HUES6 (cell line): ENCODE data around the gene ANKRD33.
A peak's percentile ranks its signal among the peaks of the same experiment; 100 is the strongest.

Experiments used
- H3K27ac ChIP-seq: 2 replicates; pipeline ENCODE4 v1.7.0; 2013; ENCODE audit warnings: low read depth, mild to moderate bottlenecking, low read length, inconsistent platforms
- H3K27me3 ChIP-seq: 2 replicates; pipeline ENCODE4 v1.6.1; 2013; ENCODE audit warnings: low read length; ENCODE audit not compliant: control insufficient read depth, insufficient read depth
- H3K36me3 ChIP-seq: 2 replicates; pipeline ENCODE4 v1.6.1; 2013; ENCODE audit warnings: low read length; ENCODE audit not compliant: control insufficient read depth, insufficient read depth
- H3K4me1 ChIP-seq: 2 replicates; pipeline ENCODE4 v1.6.1; 2013; ENCODE audit warnings: low read length; ENCODE audit not compliant: control insufficient read depth, insufficient read depth
- H3K4me3 ChIP-seq: 2 replicates; pipeline ENCODE4 v1.5.1; 2013; ENCODE audit warnings: low read depth, low read length
- H3K9ac ChIP-seq: one replicate; pipeline ENCODE4 v1.6.1; 2013; ENCODE audit warnings: mild to moderate bottlenecking, low read length
- H3K9me3 ChIP-seq: 2 replicates; pipeline ENCODE4 v1.6.1; 2013; ENCODE audit warnings: low read depth, low read length; ENCODE audit not compliant: control insufficient read depth, insufficient read depth

Gene ANKRD33

GRCh38 chr12:51914034-51914923 lies 26.4 kb downstream of the ANKRD33 start:
- peaks cover 12% of the 10 kb centered on the region for H3K27me3 ChIP-seq
- H3K4me1 ChIP-seq, result peaks cover 24% of the 10 kb centered on the region
- H3K9ac ChIP-seq, result no peak overlapping the region
- H3K4me3 ChIP-seq, result no peak overlapping the region
- H3K27ac ChIP-seq, result no peak overlapping the region
- no peaks in the 10 kb centered on the region for H3K9me3 ChIP-seq
- no peaks in the 10 kb centered on the region for H3K36me3 ChIP-seq

DNA sequence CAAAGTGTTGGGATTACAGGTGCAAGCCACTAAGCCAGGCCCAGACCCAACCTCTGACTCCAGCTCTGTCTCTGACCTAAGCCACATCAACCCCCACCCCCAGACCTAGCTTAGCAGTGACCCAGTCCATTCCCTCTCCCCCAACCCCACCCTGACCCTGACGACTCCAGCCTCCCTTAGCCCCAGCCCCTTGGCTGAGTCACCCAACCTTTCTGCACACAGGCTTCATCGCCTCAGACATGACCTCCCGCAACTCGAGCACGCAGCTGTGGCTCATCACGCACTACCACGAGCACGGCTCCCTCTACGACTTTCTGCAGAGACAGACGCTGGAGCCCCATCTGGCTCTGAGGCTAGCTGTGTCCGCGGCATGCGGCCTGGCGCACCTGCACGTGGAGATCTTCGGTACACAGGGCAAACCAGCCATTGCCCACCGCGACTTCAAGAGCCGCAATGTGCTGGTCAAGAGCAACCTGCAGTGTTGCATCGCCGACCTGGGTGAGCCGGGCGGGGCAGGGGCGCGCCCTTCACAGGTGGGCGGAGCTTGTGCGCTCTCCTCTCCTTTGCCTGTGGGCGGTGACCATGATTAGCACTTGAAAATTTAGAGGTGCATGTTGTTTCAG lies 27.2 kb downstream of the ANKRD33 start:
- no peaks in the 10 kb centered on the region for H3K9me3 ChIP-seq
- H3K9ac ChIP-seq, result no peak overlapping the region
- H3K27ac ChIP-seq, result no peak overlapping the region
- H3K4me1 ChIP-seq, result peaks cover 24% of the 10 kb centered on the region
- H3K27me3 ChIP-seq, result peaks cover 4% of the 10 kb centered on the region
- no peaks in the 10 kb centered on the region for H3K36me3 ChIP-seq
- no peak overlapping the region for H3K4me3 ChIP-seq

DNA sequence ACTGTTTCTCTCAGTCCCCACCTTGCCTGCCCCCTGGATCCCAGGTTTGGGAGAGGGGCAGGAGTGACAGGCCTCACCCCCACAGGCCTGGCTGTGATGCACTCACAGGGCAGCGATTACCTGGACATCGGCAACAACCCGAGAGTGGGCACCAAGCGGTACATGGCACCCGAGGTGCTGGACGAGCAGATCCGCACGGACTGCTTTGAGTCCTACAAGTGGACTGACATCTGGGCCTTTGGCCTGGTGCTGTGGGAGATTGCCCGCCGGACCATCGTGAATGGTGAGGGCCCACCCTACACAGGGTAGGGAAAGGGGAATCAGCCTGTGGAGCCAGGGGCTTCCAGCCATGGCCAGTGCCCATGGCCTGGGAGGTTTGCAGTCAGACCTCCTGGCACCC lies 28.0 kb downstream of the ANKRD33 start:
- no peak overlapping the region for H3K27ac ChIP-seq
- H3K4me3 ChIP-seq, result no peak overlapping the region
- no peaks in the 10 kb centered on the region; the same call in 1 of the 2 replicates for H3K27me3 ChIP-seq
- no peak overlapping the region for H3K9ac ChIP-seq
- no peaks in the 10 kb centered on the region for H3K36me3 ChIP-seq
- H3K9me3 ChIP-seq, result no peaks in the 10 kb centered on the region
- peaks cover 25% of the 10 kb centered on the region for H3K4me1 ChIP-seq

DNA sequence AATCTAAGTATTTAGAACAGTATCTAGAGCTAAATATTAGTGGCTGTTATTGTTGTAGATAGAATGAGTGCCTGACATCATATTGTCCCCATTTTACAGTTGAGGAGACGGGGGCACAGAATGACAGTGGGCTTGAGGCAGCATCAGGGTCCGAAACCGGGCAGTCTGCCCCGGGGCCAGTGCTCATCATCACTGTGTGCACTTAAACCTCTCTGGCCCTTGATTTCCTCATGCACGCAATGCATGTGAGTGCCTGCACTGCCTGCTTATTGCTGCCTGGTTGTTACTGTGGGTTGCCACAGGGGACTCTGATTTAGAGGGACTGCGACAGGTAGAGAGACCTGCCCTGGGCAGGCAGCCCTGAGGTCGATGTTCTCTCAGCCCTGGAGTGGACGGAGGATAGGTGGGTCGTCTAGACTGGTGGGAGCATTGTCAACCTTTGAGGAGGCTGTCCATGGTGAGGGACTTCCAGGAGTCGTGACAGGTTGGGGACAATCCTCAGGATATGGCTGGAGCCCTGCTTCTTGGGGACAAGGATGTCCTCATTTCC lies 29.2 kb downstream of the ANKRD33 start:
- Histone ChIP-seq H3K36me3 (no peaks in the 10 kb centered on the region), H3K27me3 (no peaks in the 10 kb centered on the region), H3K4me1 (peaks cover 25% of the 10 kb centered on the region), H3K9me3 (no peaks in the 10 kb centered on the region), H3K27ac (no peak overlapping the region), H3K9ac (no peak overlapping the region), H3K4me3 (no peak overlapping the region)

- no peak overlapping the region for H3K27ac ChIP-seq
- no peaks in the 10 kb centered on the region; the same call in 1 of the 2 replicates for H3K27me3 ChIP-seq
- H3K9me3 ChIP-seq, result no peaks in the 10 kb centered on the region
- H3K4me3 ChIP-seq, result no peak overlapping the region
- peaks cover 22% of the 10 kb centered on the region for H3K4me1 ChIP-seq
- H3K9ac ChIP-seq, result no peak overlapping the region
- H3K36me3 ChIP-seq, result no peaks in the 10 kb centered on the region
These were observed 30.0 kb downstream of the ANKRD33 start for GRCh38 chr12:51917746-51918453.

GRCh38 chr12:51920046-51920445 lies 32.1 kb downstream of the ANKRD33 start:
- Histone ChIP-seq H3K36me3 (no peaks in the 10 kb centered on the region), H3K9ac (no peak overlapping the region), H3K9me3 (no peaks in the 10 kb centered on the region), H3K4me3 (no peak overlapping the region), H3K27me3 (peaks cover 16% of the 10 kb centered on the region), H3K4me1 (peaks cover 28% of the 10 kb centered on the region), H3K27ac (no peak overlapping the region)

DNA sequence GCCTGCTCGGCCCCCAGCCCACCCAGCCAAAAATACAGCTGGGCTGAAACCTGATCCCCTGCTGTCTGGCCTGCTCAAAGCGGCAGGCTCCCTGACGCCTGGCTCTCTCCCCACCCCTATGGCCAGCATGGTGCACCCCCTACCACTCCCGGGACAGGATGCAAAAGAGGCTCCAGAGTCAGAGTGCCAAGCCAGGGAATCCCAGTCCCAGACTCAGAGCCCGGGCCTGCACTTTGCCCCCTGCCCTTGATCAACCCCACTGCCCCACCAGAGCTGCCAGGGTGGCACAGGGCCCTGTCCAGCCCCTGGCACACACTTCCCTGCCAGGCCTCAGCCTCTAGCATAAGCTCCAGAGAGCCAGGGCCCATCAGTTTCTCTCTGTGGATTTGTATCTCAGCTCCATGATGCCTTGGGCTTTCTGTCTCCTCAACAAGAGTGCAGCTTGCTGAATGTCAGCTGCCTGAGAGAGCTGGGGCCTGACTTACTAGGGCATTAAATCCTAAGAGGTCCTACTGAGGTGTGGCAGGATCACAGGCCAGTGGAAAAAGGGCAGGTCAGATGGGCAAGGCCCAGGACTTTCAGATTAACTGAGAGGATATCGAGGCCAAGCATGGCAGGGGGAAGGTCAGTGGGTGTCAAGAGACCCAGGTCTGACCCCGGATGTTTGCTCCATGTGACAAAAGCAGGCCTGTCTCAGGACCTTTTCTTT lies 33.3 kb downstream of the ANKRD33 start:
- H3K4me3 ChIP-seq, result no peak overlapping the region
- peaks cover 19% of the 10 kb centered on the region for H3K27me3 ChIP-seq
- H3K36me3 ChIP-seq, result no peaks in the 10 kb centered on the region
- no peaks in the 10 kb centered on the region for H3K9me3 ChIP-seq
- H3K9ac ChIP-seq, result no peak overlapping the region
- peaks cover 25% of the 10 kb centered on the region for H3K4me1 ChIP-seq
- H3K27ac ChIP-seq, result no peak overlapping the region

DNA sequence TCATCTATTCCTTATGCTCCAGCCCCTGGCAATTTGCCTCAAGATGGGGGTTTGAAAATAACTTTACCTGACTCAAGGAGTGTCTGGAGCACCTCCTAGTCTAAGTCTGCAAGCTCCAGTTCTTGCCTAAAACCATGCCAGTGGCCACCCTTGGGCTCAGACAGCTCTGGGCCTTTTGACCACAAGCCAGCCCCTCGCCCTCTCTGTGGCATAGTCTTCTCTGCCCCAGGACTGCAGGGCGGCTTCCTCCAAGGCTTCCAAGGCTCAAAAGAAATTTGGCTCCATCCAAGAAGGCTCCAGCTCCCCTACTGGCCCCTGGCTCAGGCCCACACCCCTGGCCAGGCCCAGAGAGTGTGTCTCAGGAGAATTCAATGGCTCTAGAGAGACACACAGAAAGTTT lies 34.2 kb downstream of the ANKRD33 start:
- H3K9ac ChIP-seq, result no peak overlapping the region
- H3K4me1 ChIP-seq, result peaks cover 29% of the 10 kb centered on the region
- no peak overlapping the region for H3K27ac ChIP-seq
- peaks cover 19% of the 10 kb centered on the region for H3K27me3 ChIP-seq
- H3K9me3 ChIP-seq, result no peaks in the 10 kb centered on the region
- no peak overlapping the region for H3K4me3 ChIP-seq
- H3K36me3 ChIP-seq, result no peaks in the 10 kb centered on the region

GRCh38 chr12:51922762-51923505 lies 35.0 kb downstream of the ANKRD33 start:
- no peak overlapping the region for H3K9ac ChIP-seq
- H3K9me3 ChIP-seq, result no peaks in the 10 kb centered on the region
- peaks cover 29% of the 10 kb centered on the region for H3K4me1 ChIP-seq
- H3K27me3 ChIP-seq, result peaks cover 19% of the 10 kb centered on the region
- H3K27ac ChIP-seq, result no peak overlapping the region
- no peaks in the 10 kb centered on the region for H3K36me3 ChIP-seq
- 0 out of 2 replicates have a peak overlapping the region, but pooled peaks have one; percentile 7 for H3K4me3 ChIP-seq
